Measurements from ENCODE around the gene LHFPL6.

Gene LHFPL6

GRCh38 chr13:39590466-39591036 lies 12.4 kb downstream of the LHFPL6 start:
- DNase-seq = no peak

- DNase-seq = no peak
These were observed 14.6 kb downstream of the LHFPL6 start for GRCh38 chr13:39588384-39588783.

GRCh38 chr13:39587939-39588338 lies 15.1 kb downstream of the LHFPL6 start:
- DNase-seq = no peak

- no peak for DNase-seq
These were observed 15.9 kb downstream of the LHFPL6 start for GRCh38 chr13:39586958-39587605.

- DNase-seq = no peak
These were observed 16.8 kb downstream of the LHFPL6 start for GRCh38 chr13:39586151-39586550.

GRCh38 chr13:39585219-39585618 lies 17.8 kb downstream of the LHFPL6 start:
- DNase-seq = no peak

- DNase-seq = no peak
These were observed 22.0 kb downstream of the LHFPL6 start for GRCh38 chr13:39580881-39581575.

- no peak for DNase-seq
These were observed 24.1 kb downstream of the LHFPL6 start for GRCh38 chr13:39578821-39579291.

- no peak for DNase-seq
These were observed 25.0 kb downstream of the LHFPL6 start for GRCh38 chr13:39577838-39578491.

GRCh38 chr13:39577203-39577602 lies 25.8 kb downstream of the LHFPL6 start:
- no peak for DNase-seq

- no peak for DNase-seq
These were observed 27.3 kb downstream of the LHFPL6 start for GRCh38 chr13:39575641-39576238.

GRCh38 chr13:39571502-39572092 lies 31.4 kb downstream of the LHFPL6 start:
- DNase-seq = no peak

- no peak for DNase-seq
These were observed 35.4 kb downstream of the LHFPL6 start for GRCh38 chr13:39567569-39567968.

GRCh38 chr13:39566216-39566869 lies 36.6 kb downstream of the LHFPL6 start:
- no peak for DNase-seq

- DNase-seq = no peak
These were observed 37.7 kb downstream of the LHFPL6 start for GRCh38 chr13:39565036-39565949.

GRCh38 chr13:39563470-39563735 lies 39.6 kb downstream of the LHFPL6 start:
- DNase-seq = no peak

- DNase-seq = no peak
These were observed 41.0 kb downstream of the LHFPL6 start for GRCh38 chr13:39561971-39562370.

GRCh38 chr13:39559847-39560246 lies 43.1 kb downstream of the LHFPL6 start:
- no peak for DNase-seq

GRCh38 chr13:39557285-39557955 lies 45.6 kb downstream of the LHFPL6 start:
- no peak for DNase-seq

GRCh38 chr13:39556866-39557265 lies 46.1 kb downstream of the LHFPL6 start:
- no peak for DNase-seq

GRCh38 chr13:39554371-39554770 lies 48.6 kb downstream of the LHFPL6 start:
- DNase-seq = no peak
